GM19099 (cell line): ENCODE measurements around the gene AUTS2.

Experiments
- POLR2A ChIP-seq: IDR thresholded peaks from 3 replicates; pipeline ENCODE4 v1.6.1; 2011; ENCODE audit warnings: low read depth; ENCODE audit not compliant: insufficient read length; ENCODE audit errors: extremely low read depth

AUTS2 gene

GRCh38 chr7:70570029-70570428, 971.8 kb downstream of the AUTS2 start:
- no peak for TF ChIP-seq POLR2A

- TF ChIP-seq POLR2A: no peak
These were observed 972.7 kb downstream of the AUTS2 start for GRCh38 chr7:70570961-70571360.

- TF ChIP-seq POLR2A: no peak
These were observed 973.2 kb downstream of the AUTS2 start for GRCh38 chr7:70571403-70571934.

- TF ChIP-seq POLR2A: no peak
These were observed 973.7 kb downstream of the AUTS2 start for GRCh38 chr7:70571961-70572360.

- TF ChIP-seq POLR2A: no peak
These were observed 974.3 kb downstream of the AUTS2 start for GRCh38 chr7:70572571-70572970.

- no peak for TF ChIP-seq POLR2A
These were observed 974.9 kb downstream of the AUTS2 start for GRCh38 chr7:70573071-70573661.

- TF ChIP-seq POLR2A: no peak
These were observed 975.4 kb downstream of the AUTS2 start for GRCh38 chr7:70573696-70574095.

- TF ChIP-seq POLR2A: no peak
These were observed 976.1 kb downstream of the AUTS2 start for GRCh38 chr7:70574314-70574834.

- TF ChIP-seq POLR2A: no peak
These were observed 976.9 kb downstream of the AUTS2 start for GRCh38 chr7:70574970-70575799.

GRCh38 chr7:70577078-70577477, 978.8 kb downstream of the AUTS2 start:
- TF ChIP-seq POLR2A: no peak

GRCh38 chr7:70578131-70578530, 979.9 kb downstream of the AUTS2 start:
- TF ChIP-seq POLR2A: no peak

- no peak for TF ChIP-seq POLR2A
These were observed 981.3 kb downstream of the AUTS2 start for GRCh38 chr7:70579397-70580097.

GRCh38 chr7:70580161-70580560, 981.9 kb downstream of the AUTS2 start:
- no peak for TF ChIP-seq POLR2A

GRCh38 chr7:70582927-70583895, 984.9 kb downstream of the AUTS2 start:
- TF ChIP-seq POLR2A: no peak
